WERI-Rb-1 (cell line): ENCODE data around the gene OLFM1.

Experiments used
- DNase-seq: peaks from one replicate; pipeline ENCODE4 v3.0.0-alpha.2; 2020
- H3K27ac ChIP-seq: fragments of 250-450 bp; sonication (Bioruptor Pico); 2 replicates; pipeline ENCODE4 v1.5.1; 2020; ENCODE audit warnings: mild to moderate bottlenecking, moderate library complexity
- H3K27me3 ChIP-seq: fragments of 250-450 bp; sonication (Bioruptor Pico); 2 replicates; pipeline ENCODE4 v1.5.1; 2021; ENCODE audit warnings: mild to moderate bottlenecking, low read depth, moderate library complexity; ENCODE audit not compliant: insufficient read depth, severe bottlenecking
- H3K36me3 ChIP-seq: fragments of 250-450 bp; sonication (Bioruptor Pico); 2 replicates; pipeline ENCODE4 v1.5.1; 2020; ENCODE audit warnings: mild to moderate bottlenecking, moderate library complexity
- H3K4me3 ChIP-seq: 2 replicates; pipeline ENCODE4 v1.5.1; 2011; ENCODE audit warnings: low read depth, mild to moderate bottlenecking, control low read depth, low read length
- H3K9me3 ChIP-seq: fragments of 250-450 bp; sonication (Bioruptor Pico); 2 replicates; pipeline ENCODE4 v1.5.1; 2021; ENCODE audit warnings: mild to moderate bottlenecking, moderate library complexity; ENCODE audit not compliant: severe bottlenecking
- TF ChIP-seq, protein P1 (sequence below): IDR thresholded peaks from 2 replicates; pipeline ENCODE4 v1.5.1; 2011; ENCODE audit warnings: low read depth, mild to moderate bottlenecking, control low read depth, inconsistent platforms, low read length

OLFM1 gene

DNA sequence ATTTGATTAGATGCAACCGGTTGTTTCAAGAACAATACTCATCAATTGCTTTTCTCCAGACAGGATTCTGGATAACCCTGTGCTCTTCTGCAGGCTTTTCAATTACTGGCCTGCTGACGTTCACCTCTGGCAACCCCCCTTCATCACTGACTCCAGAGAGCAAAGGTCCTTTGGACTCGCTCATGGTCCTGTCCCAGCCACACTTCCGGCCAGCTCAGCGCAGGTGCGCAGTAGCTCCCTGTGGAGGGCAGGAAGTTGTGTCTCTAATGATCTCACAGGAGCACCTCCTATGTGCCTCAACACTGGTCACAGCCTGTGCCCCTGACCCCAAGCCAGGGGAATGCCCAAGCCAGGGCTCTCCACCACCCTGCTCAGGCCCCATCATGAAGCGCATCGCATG, 44.0 kb downstream of the OLFM1 start:
- DNase-seq: no peak
- no peak overlapping the region for H3K4me3 ChIP-seq
- H3K9me3 ChIP-seq: no peaks in the 10 kb centered on the region
- H3K36me3 ChIP-seq: no peaks in the 10 kb centered on the region
- no peaks in the 10 kb centered on the region for H3K27me3 ChIP-seq
- TF ChIP-seq, protein P1, sequence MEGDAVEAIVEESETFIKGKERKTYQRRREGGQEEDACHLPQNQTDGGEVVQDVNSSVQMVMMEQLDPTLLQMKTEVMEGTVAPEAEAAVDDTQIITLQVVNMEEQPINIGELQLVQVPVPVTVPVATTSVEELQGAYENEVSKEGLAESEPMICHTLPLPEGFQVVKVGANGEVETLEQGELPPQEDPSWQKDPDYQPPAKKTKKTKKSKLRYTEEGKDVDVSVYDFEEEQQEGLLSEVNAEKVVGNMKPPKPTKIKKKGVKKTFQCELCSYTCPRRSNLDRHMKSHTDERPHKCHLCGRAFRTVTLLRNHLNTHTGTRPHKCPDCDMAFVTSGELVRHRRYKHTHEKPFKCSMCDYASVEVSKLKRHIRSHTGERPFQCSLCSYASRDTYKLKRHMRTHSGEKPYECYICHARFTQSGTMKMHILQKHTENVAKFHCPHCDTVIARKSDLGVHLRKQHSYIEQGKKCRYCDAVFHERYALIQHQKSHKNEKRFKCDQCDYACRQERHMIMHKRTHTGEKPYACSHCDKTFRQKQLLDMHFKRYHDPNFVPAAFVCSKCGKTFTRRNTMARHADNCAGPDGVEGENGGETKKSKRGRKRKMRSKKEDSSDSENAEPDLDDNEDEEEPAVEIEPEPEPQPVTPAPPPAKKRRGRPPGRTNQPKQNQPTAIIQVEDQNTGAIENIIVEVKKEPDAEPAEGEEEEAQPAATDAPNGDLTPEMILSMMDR: no peak
- H3K27ac ChIP-seq: no peak overlapping the region

DNA sequence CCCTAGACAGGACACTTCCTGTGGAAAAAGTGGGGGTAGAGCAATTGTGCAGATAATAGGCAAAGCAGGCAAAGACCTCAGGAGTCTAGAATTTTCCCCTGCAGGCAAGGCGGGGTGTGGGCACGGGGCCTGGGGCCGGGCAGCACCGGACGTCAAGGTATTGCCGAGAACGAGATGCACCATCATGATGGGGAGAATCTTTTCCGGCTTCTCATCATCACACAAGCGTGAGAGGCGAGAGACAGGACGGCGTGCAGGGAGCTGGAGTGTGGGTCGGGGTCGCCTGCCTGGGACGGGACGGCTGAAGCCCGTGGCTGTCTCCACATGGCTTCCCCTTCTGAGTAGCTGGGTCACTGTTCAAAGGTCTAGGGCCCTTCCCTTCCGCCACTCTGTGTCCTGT, 44.5 kb downstream of the OLFM1 start:
- Histone ChIP-seq H3K27me3 (no peaks in the 10 kb centered on the region), H3K9me3 (no peaks in the 10 kb centered on the region), H3K36me3 (no peaks in the 10 kb centered on the region), H3K4me3 (no peak overlapping the region), H3K27ac (no peak overlapping the region)
- no peak for DNase-seq
- TF ChIP-seq, protein P1: no peak

DNA sequence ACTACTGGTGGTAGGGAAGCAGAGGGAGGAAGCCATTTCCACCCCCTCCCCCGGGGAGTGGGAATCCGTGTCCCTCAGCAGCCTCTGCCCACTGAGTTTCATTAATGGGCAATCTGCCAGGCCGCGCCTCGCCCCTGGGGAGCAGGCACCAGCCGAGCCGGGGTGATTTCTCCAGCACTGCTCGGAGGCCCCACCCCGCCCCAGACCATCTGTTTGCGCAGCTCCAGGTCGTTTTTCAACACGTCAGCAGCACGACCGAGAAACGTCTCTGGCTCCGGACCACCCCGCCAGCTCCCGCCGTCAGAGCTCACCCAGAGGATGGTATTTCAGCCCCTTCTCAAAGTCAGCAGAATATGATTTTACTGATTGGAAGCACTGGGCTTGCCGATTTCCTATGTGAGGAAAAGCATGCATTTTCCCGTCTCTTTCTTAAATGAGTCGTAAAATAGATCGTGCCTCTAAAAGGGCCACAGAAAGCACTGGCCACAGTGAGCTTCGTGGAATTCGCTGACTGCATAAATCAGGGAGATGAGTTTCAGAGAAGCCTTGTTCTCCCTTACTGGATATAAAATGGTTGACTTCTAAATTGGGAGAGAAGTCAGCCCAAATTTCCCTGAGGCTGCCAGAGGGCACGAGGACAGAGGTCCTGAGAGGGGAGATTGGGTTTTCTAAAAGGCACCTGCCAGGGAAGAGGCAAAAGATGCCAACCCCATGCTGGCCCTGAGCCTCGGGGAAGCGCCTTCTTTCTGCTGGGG, 47.0 kb downstream of the OLFM1 start:
- Histone ChIP-seq H3K27me3 (no peaks in the 10 kb centered on the region), H3K4me3 (no peak overlapping the region), H3K27ac (peak overlapping the region; percentile 59), H3K9me3 (peaks cover 8% of the 10 kb centered on the region), H3K36me3 (no peaks in the 10 kb centered on the region)
- DNase-seq: peak; percentile 86
- TF ChIP-seq, protein P1: no peak

DNA sequence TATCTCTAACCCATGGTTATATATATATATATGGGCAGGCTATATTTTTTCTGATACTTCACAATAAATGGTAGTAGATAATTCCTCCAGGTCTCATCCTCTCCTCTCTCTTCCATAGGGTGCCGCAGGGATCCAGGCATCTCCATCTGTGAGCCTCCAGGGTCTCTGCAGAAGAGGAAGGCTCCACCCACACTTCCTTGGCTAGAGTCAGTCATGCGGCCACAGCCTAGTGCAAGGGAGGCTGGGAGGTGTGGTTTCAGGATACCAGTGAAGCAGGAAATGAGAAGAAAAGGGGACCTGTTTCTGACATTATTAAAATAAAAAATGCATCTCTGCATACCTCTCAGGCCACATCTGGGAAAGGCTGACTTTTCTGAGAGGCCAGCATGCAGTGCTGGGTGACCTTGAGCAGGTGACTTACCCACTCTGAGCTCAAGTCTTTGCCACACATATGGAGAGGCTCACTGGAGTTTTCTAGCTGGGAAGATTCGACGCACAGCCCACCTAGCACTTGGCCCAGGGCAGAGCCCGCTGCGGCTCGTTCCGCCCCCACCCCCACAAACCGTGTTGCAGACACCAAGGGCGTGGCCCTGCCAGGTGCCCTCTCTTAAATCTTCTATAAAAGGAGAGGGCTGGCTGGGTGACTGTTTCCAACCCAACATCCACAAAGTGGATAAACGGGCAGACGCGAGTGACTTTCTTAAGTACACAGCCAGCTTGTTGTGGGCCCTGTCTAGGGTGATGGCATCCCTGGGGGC, 47.9 kb downstream of the OLFM1 start:
- peaks cover 8% of the 10 kb centered on the region for H3K9me3 ChIP-seq
- no peaks in the 10 kb centered on the region for H3K27me3 ChIP-seq
- TF ChIP-seq, protein P1: no peak
- no peak overlapping the region for H3K4me3 ChIP-seq
- peak; percentile 57 for DNase-seq
- H3K36me3 ChIP-seq: no peaks in the 10 kb centered on the region
- H3K27ac ChIP-seq: peak overlapping the region; percentile 96

DNA sequence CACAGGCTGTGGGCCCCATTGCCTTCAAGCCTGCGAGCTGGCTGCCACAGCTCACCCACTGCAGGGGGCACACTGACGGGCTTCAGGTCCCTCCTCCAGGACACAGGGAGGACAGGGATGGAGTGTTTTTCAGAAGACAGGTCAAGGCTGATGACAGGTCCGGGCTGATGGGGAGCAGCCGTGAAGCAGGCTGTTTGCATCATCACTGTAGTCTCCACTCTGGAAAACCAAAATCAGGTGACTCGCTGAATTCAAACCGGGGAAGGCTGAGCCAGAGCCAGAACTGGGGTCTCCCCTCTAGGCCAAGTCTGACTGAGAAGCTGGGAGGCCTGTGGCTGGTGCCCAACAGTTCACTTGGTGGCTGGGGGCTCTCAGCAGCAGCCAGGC, 48.5 kb downstream of the OLFM1 start:
- no peak for DNase-seq
- peaks cover 8% of the 10 kb centered on the region for H3K9me3 ChIP-seq
- no peak overlapping the region for H3K4me3 ChIP-seq
- TF ChIP-seq, protein P1: no peak
- no peaks in the 10 kb centered on the region for H3K27me3 ChIP-seq
- H3K27ac ChIP-seq: peak overlapping the region; percentile 96
- no peaks in the 10 kb centered on the region for H3K36me3 ChIP-seq
